ENCODE measurements around the gene UPK3BL2.
"Not testable (repeated sequence)": the region's sequence is repeated elsewhere in the genome, so short reads cannot be mapped to it uniquely, and the experiment has no call there.

Gene UPK3BL2

GRCh38 chr7:102545288-102545687 is 1.8 kb upstream of the UPK3BL2 start:
- H3K9me3 Mint-ChIP-seq; H3K27ac Mint-ChIP-seq; H3K4me1 Mint-ChIP-seq; H3K36me3 Mint-ChIP-seq (ENCODE audit: low read depth); H3K4me3 Mint-ChIP-seq; H3K27me3 Mint-ChIP-seq (ENCODE audit: low read depth): not testable (repeated sequence)

DNA sequence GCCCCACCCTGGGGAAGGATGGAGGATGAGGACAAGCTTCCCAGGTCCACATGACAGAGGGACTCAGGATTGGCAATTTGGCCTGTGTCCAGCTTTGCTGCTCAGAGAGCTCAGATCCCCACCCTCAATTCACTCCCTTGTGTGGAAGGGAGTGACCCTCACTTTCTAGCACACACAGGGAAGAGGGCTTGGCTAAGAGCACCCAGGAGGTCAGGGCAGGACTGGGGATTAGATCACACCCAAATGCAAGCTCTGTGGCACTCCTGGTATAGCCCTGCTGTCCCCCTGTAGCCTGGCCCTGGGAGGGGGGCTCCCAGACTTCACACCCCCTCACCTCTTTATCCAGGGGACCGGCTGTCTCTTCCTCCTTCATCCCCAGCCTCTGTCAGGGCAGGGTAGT is 876 bp upstream of the UPK3BL2 start:
- H3K9me3 Mint-ChIP-seq; H3K36me3 Mint-ChIP-seq (ENCODE audit: low read depth); H3K4me3 Mint-ChIP-seq; H3K4me1 Mint-ChIP-seq; H3K27ac Mint-ChIP-seq; H3K27me3 Mint-ChIP-seq (ENCODE audit: low read depth): not testable (repeated sequence)

DNA sequence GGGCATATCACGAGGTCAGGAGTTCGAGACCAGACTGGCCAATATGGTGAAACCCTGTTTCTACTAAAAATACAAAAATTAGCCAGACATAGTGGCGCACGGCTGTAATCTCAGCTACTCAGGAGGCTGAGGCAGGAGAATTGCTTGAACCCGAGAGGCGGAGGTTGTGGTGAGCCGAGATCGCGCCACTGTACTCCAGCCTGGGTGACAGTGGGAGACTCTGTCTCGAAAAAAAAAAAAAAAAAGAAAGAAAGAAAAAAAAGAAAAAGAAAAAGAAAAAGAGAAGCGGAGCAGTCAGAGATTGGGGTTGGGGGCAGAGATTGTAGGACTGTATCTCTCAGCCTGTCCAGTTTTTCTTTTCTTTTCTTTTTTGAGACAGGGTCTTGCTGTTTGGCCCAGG is 725 bp downstream of the UPK3BL2 start:
- not testable (repeated sequence) for H3K27me3 Mint-ChIP-seq (ENCODE audit: low read depth); H3K27ac Mint-ChIP-seq; H3K4me1 Mint-ChIP-seq; H3K4me3 Mint-ChIP-seq; H3K9me3 Mint-ChIP-seq; H3K36me3 Mint-ChIP-seq (ENCODE audit: low read depth)

- H3K36me3 Mint-ChIP-seq (ENCODE audit: low read depth); H3K9me3 Mint-ChIP-seq; H3K4me1 Mint-ChIP-seq; H3K27me3 Mint-ChIP-seq (ENCODE audit: low read depth); H3K4me3 Mint-ChIP-seq; H3K27ac Mint-ChIP-seq: not testable (repeated sequence)
These were observed 1.4 kb downstream of the UPK3BL2 start for GRCh38 chr7:102542083-102542482.

- H3K36me3 Mint-ChIP-seq (ENCODE audit: low read depth); H3K4me3 Mint-ChIP-seq; H3K4me1 Mint-ChIP-seq; H3K27ac Mint-ChIP-seq; H3K9me3 Mint-ChIP-seq; H3K27me3 Mint-ChIP-seq (ENCODE audit: low read depth): not testable (repeated sequence)
These were observed 2.9 kb downstream of the UPK3BL2 start for GRCh38 chr7:102540604-102541003.

DNA sequence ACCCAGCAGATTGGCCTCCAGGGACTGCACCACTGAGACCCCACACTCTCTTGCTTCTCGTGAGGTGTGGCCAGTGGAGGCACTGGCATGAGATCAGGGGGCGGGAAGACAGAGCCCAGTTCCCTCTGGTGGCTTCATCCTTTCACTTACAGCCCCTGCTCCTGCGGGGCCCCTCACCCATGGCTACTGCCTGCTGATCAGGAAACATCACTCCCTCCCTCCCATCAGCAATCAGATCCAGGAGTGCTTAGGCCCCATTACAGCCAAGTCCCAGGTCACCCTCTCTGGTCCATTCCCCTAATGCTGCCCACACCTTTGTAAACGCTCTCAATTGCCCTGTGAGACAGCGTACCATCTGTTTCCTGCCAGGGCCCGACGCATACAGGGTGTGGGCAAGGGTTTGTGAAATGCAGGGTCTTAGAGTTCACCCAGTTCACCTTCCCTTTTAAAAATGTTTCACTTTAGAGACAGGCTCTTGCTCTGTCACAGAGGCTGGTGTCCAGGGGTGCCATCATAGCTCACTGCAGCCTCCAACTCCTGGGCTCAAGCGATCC is 8.4 kb downstream of the UPK3BL2 start:
- H3K4me1 Mint-ChIP-seq; H3K27me3 Mint-ChIP-seq (ENCODE audit: low read depth); H3K27ac Mint-ChIP-seq; H3K4me3 Mint-ChIP-seq; H3K9me3 Mint-ChIP-seq; H3K36me3 Mint-ChIP-seq (ENCODE audit: low read depth): not testable (repeated sequence)

- not testable (repeated sequence) for H3K9me3 Mint-ChIP-seq; H3K27ac Mint-ChIP-seq; H3K4me3 Mint-ChIP-seq; H3K4me1 Mint-ChIP-seq; H3K36me3 Mint-ChIP-seq (ENCODE audit: low read depth); H3K27me3 Mint-ChIP-seq (ENCODE audit: low read depth)
These were observed 11.4 kb downstream of the UPK3BL2 start for GRCh38 chr7:102532127-102532526.

DNA sequence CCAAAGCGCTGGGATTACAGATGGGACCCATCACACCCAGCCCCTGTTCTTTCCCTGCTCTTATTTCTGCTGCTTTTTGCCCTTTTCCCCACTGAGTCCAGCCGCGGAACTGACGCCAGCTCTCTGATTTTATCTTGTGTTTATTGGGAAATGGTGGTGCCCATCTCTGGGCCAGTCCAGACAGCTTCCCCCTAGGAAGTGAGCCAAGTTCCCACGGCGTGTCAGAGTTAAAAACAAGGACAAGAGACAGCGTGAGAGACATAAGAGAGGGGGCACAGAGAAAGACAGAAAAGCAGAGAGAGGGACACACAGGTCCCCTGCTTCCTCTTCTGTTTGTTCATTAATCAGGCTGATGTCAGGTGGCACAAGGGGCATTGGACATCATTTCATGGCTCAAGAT is 11.9 kb downstream of the UPK3BL2 start:
- H3K27me3 Mint-ChIP-seq (ENCODE audit: low read depth); H3K9me3 Mint-ChIP-seq; H3K4me1 Mint-ChIP-seq; H3K4me3 Mint-ChIP-seq; H3K36me3 Mint-ChIP-seq (ENCODE audit: low read depth); H3K27ac Mint-ChIP-seq: not testable (repeated sequence)

- not testable (repeated sequence) for H3K27ac Mint-ChIP-seq; H3K27me3 Mint-ChIP-seq (ENCODE audit: low read depth); H3K36me3 Mint-ChIP-seq (ENCODE audit: low read depth); H3K9me3 Mint-ChIP-seq; H3K4me3 Mint-ChIP-seq; H3K4me1 Mint-ChIP-seq
These were observed 15.4 kb downstream of the UPK3BL2 start for GRCh38 chr7:102527822-102528793.

DNA sequence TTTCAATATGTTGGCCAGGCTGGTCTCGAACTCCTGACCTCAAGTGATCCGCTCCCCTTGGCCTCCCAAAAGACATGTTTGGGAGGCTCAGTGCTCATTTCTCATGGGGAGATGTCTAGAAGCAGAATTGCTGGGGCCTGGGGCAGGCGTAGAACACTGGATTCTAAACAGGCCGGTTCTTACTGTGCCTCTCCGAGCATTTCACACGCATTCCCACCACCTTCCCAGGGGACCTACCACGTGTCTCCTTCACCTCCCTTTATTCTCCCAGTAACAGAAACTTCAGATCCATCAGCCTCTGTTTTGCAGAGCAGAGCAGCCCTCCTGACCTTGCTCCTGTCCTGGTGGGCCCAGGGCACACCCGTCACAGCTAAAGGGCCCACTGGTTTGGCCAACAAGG is 16.3 kb downstream of the UPK3BL2 start:
- not testable (repeated sequence) for H3K4me3 Mint-ChIP-seq; H3K4me1 Mint-ChIP-seq; H3K27ac Mint-ChIP-seq; H3K36me3 Mint-ChIP-seq (ENCODE audit: low read depth); H3K27me3 Mint-ChIP-seq (ENCODE audit: low read depth); H3K9me3 Mint-ChIP-seq

DNA sequence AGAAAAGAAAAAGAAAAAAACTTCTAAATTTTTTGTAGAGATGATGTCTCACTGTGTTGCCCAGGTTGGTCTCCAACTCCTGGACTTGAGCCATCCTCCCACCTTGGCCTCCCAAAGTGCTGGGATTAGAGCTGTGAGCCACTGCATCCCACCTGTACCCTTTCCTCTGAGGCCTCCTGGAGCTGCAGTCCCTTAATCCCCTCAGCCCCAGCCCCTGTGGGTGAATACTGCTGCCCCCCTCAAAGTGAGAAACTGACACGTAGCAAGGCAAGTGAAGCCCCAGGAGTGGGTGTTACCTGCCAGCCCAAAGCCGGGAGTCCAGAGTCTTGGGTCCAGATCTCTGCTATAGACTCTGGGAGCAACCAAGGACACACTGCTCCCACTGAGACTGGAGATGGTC is 18.7 kb downstream of the UPK3BL2 start:
- not testable (repeated sequence) for H3K27ac Mint-ChIP-seq; H3K27me3 Mint-ChIP-seq (ENCODE audit: low read depth); H3K9me3 Mint-ChIP-seq; H3K4me1 Mint-ChIP-seq; H3K36me3 Mint-ChIP-seq (ENCODE audit: low read depth); H3K4me3 Mint-ChIP-seq

- H3K27me3 Mint-ChIP-seq (ENCODE audit: low read depth); H3K27ac Mint-ChIP-seq; H3K36me3 Mint-ChIP-seq (ENCODE audit: low read depth); H3K4me1 Mint-ChIP-seq; H3K9me3 Mint-ChIP-seq; H3K4me3 Mint-ChIP-seq: not testable (repeated sequence)
These were observed 22.7 kb downstream of the UPK3BL2 start for GRCh38 chr7:102520797-102521196.

DNA sequence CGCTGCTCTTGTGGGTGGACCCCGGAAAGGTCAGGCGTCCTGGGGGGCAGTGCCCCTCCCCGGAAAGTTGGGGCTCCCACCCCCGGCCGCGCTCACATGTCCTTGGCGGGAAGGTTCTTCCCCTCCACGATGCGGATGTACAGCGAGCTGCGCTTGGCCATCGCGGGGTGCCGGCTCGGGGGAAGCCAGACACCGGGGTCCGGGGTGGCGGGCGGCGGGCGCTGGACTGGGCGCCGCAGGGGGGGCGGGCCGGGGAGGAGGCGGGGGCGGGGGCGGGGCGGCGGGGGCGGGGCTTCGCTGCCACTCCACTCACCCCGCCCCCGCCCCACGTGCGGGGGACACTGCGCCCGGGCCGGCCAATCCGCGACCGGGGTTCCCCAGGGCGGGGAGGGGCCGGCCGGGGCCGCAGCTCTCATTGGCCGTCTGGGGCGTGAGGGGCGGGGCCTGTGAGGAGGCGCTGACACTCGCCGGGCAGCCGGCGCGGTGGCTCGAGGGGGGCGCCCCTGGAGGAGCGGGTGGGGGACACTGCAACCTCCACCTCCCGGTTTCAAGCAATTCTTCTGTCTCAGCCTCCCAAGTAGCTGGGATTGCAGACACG is 25.8 kb downstream of the UPK3BL2 start, which contains the start of gene RASA4B:
RASA4B (minus strand) TSS at position 228 of the 598 bp plus-strand sequence; CDS start at position 161, 67 bp downstream.
- not testable (repeated sequence) for H3K27ac Mint-ChIP-seq; H3K27me3 Mint-ChIP-seq (ENCODE audit: low read depth); H3K9me3 Mint-ChIP-seq; H3K4me1 Mint-ChIP-seq; H3K36me3 Mint-ChIP-seq (ENCODE audit: low read depth)
- peak within 1 kb of the TSS; percentile 47 to 66 (median 64) for H3K4me3 Mint-ChIP-seq

DNA sequence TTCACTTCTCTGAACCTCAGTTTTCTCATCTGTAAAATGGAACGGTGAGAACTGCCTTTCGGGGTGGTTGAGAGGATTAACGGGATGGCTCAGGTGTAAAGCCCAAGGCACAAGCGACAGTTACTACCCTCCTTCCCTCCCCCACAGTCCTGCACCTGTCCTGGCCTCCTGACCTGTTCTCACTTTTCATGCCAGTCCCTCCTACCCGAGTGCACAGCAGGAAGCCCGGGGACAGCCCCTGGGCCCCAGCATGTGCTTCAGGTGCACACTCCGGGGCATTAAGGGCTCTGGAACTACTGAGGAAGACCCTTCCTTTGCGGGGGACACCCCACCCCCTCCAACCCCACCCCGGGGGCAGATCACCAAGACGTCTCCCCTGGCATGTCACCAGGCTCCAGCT is 26.5 kb downstream of the UPK3BL2 start:
- H3K4me3 Mint-ChIP-seq; H3K27me3 Mint-ChIP-seq (ENCODE audit: low read depth); H3K36me3 Mint-ChIP-seq (ENCODE audit: low read depth); H3K27ac Mint-ChIP-seq; H3K4me1 Mint-ChIP-seq; H3K9me3 Mint-ChIP-seq: not testable (repeated sequence)

- H3K9me3 Mint-ChIP-seq; H3K36me3 Mint-ChIP-seq (ENCODE audit: low read depth); H3K4me3 Mint-ChIP-seq; H3K27ac Mint-ChIP-seq; H3K4me1 Mint-ChIP-seq; H3K27me3 Mint-ChIP-seq (ENCODE audit: low read depth): not testable (repeated sequence)
These were observed 27.6 kb downstream of the UPK3BL2 start for GRCh38 chr7:102515889-102516288.

Measured in nephron (organoid).